ENCODE data around the gene CELA2A.

GRCh38 chr1:15519625-15520024 lies 63.1 kb downstream of the CELA2A start:
- TF ChIP-seq CTCF (conservative IDR thresholded peaks at IDR 0.05; ENCODE audit: low read length) = no peak
- TF ChIP-seq EZH2phosphoT487 (IDR thresholded peaks at IDR 0.05; ENCODE audit: borderline replicate concordance) = no peak
